Measurements from ENCODE around the gene PIK3AP1. TPM values are rescaled to one million over a fixed set of nuclear protein-coding genes. Genes with fewer than 3 reads are reported as not detected.

PIK3AP1 gene
- total and polyA plus RNA-seq, 2 of the 8 experiments (the other 6 are each of a cell fraction or from before 2014, with no cell fraction given): 1.9 to 4.5 TPM

DNA sequence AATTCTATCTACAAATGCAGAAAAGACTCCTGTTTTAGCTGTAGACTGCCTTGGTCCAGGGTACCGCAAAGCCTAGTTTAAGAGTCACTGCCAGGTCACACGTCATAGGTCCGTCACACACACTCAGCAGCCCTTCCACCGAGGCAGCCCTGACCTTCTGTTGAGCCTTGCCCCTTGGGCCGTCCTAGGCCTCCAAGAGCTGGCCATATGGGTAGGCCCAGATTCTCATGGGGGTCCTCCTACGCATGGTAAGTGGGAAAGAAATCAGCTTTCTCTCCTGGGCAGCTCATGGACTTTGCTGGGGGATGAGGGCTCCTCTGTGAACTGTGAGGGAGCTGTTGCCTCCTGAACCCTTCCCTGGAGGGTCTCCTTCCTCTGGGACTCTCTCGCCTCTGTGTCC, 19.8 kb upstream of the PIK3AP1 start:
- no peak overlapping the region for H4K8ac ChIP-seq (ENCODE audit: extremely low read depth, insufficient read depth, low read length)
- H3K4me3 ChIP-seq (ENCODE audit: extremely low read depth in 1 of 4, insufficient read depth in 2 of 4, low read depth in 3 of 4, low read length in 4 of 4): no peak overlapping the region
- no peaks in the 10 kb centered on the region for H3K9me3 ChIP-seq (ENCODE audit: insufficient read depth in 2 of 2, low read depth in 1 of 2, low read length in 1 of 2)
- no peaks in the 10 kb centered on the region for H3K36me3 ChIP-seq (ENCODE audit: control insufficient read depth in 2 of 4, insufficient read depth in 4 of 4, low read length in 3 of 4)
- no peak overlapping the region for H2BK120ac ChIP-seq (replicated peaks; ENCODE audit: low read depth, low read length)
- FAIRE-seq: no peak
- H3K27ac ChIP-seq (ENCODE audit: low read depth, low read length): no peak overlapping the region
- H3K79me2 ChIP-seq (ENCODE audit: control insufficient read depth in 1 of 2, insufficient read depth in 2 of 2, low read length in 2 of 2): no peaks in the 10 kb centered on the region
- H3K4me1 ChIP-seq (replicated peaks in 1 of 4; ENCODE audit: control insufficient read depth in 3 of 4, insufficient read depth in 4 of 4, low read length in 3 of 4): no peaks in the 10 kb centered on the region
- no peak overlapping the region for H2BK12ac ChIP-seq (ENCODE audit: low read depth, low read length)
- no peak overlapping the region for H3K4me2 ChIP-seq (ENCODE audit: insufficient read depth in 1 of 2, low read depth in 2 of 2, low read length in 2 of 2)
- no peak overlapping the region for H2BK15ac ChIP-seq (ENCODE audit: low read length)
- H2BK5ac ChIP-seq (ENCODE audit: low read depth, low read length): no peak overlapping the region
- H3K23ac ChIP-seq (ENCODE audit: insufficient read length): no peak overlapping the region
- H3K79me1 ChIP-seq (ENCODE audit: low read depth, low read length): no peaks in the 10 kb centered on the region
- 97% methylated on average over 7 of the region's 7 CpGs; no CpG with 5 or more reads in 1 of the 2 experiments for WGBS, 2 experiments (ENCODE audit: extremely low coverage in 1 of 2, insufficient coverage in 1 of 2, insufficient read length in 1 of 2, insufficient replicate concordance in 2 of 2, low coverage in 1 of 2, low lambda C conversion rate in 2 of 2, missing lambda C conversion rate in 1 of 2)
- H4K20me1 ChIP-seq (replicated peaks in 1 of 2; ENCODE audit: control insufficient read depth in 1 of 2, insufficient read depth in 2 of 2, low read length in 2 of 2): no peaks in the 10 kb centered on the region
- H4K5ac ChIP-seq (ENCODE audit: insufficient read length, low read depth, low read length): no peak overlapping the region
- no peak overlapping the region for H3K56ac ChIP-seq (replicated peaks; ENCODE audit: insufficient read length, low read depth, low read length)
- H3K14ac ChIP-seq (ENCODE audit: insufficient read length): no peak overlapping the region
- H2AK5ac ChIP-seq (ENCODE audit: low read depth, low read length): 0 out of 2 replicates have a peak overlapping the region, but pooled peaks have one; percentile 75
- H2BK20ac ChIP-seq (ENCODE audit: low read length): no peak overlapping the region
- H3K9ac ChIP-seq (replicated peaks in 1 of 4; ENCODE audit: extremely low read depth in 1 of 4, low read depth in 3 of 4, low read length in 3 of 4): no peak overlapping the region
- DNase-seq (ENCODE audit: low read depth in 1 of 2, low spot score in 2 of 2): no peak
- H3K18ac ChIP-seq (ENCODE audit: extremely low read depth, low read length): no peak overlapping the region
- no peak overlapping the region for H2AFZ ChIP-seq (ENCODE audit: low read length)
- H3K4ac ChIP-seq (replicated peaks; ENCODE audit: insufficient read length, low read depth, low read length): no peak overlapping the region
- no peaks in the 10 kb centered on the region for H3K23me2 ChIP-seq (ENCODE audit: low read depth, low read length)
- no peak overlapping the region for H4K91ac ChIP-seq (replicated peaks; ENCODE audit: insufficient read length, low read length)
- POLR2A ChIA-PET (ENCODE audit: partially characterized antibody): interaction anchor here (1.2 to 1.5 kb wide), 2 partner anchors 40 to 611 kb away, joined by 3 to 4 read pairs; no protein-coding TSS in a partner anchor
- CTCF ChIA-PET (ENCODE audit: partially characterized antibody): interaction anchor here (1.0 to 2.0 kb wide), 6 partner anchors 11 to 345 kb away, joined by 3 to 7 read pairs (median 4); no protein-coding TSS in a partner anchor
- peaks cover 0 to 1% (median 0%) of the 10 kb centered on the region in 4 experiments; a peak in 1 of 7 replicates for H3K27me3 ChIP-seq (replicated peaks in 1 of 4; ENCODE audit: control insufficient read depth in 3 of 4, extremely low read depth in 1 of 4, insufficient read depth in 3 of 4, low read length in 3 of 4)
- TF ChIP-seq NRF1 (IDR thresholded peaks at IDR 0.05; ENCODE audit: low read depth, low read length): no peak
- TF ChIP-seq SIN3A (conservative IDR thresholded peaks at IDR 0.05 in 1 of 2, IDR thresholded peaks at IDR 0.05 in 1 of 2; ENCODE audit: low read depth in 1 of 2, low read length in 2 of 2): no peak
- TF ChIP-seq, protein P1, sequence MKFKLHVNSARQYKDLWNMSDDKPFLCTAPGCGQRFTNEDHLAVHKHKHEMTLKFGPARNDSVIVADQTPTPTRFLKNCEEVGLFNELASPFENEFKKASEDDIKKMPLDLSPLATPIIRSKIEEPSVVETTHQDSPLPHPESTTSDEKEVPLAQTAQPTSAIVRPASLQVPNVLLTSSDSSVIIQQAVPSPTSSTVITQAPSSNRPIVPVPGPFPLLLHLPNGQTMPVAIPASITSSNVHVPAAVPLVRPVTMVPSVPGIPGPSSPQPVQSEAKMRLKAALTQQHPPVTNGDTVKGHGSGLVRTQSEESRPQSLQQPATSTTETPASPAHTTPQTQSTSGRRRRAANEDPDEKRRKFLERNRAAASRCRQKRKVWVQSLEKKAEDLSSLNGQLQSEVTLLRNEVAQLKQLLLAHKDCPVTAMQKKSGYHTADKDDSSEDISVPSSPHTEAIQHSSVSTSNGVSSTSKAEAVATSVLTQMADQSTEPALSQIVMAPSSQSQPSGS (IDR thresholded peaks at IDR 0.05; ENCODE audit: low read length): no peak
- TF ChIP-seq BCL11A (IDR thresholded peaks at IDR 0.05; ENCODE audit: low read depth in 2 of 2, low read length in 2 of 2): no peak
- TF ChIP-seq RFX5 (IDR thresholded peaks at IDR 0.05; ENCODE audit: borderline replicate concordance, low read depth, low read length): no peak
- no peak for TF ChIP-seq CTBP2 (IDR thresholded peaks at IDR 0.05; ENCODE audit: borderline replicate concordance, insufficient read depth, insufficient read length, low read length)
- TF ChIP-seq CREB1 (IDR thresholded peaks at IDR 0.05): no peak
- TF ChIP-seq CHD1 (IDR thresholded peaks at IDR 0.05; ENCODE audit: low read depth, low read length): no peak
- no peak for TF ChIP-seq SP1 (IDR thresholded peaks at IDR 0.05; ENCODE audit: low read depth, low read length)
- no peak for TF ChIP-seq HDAC2 (IDR thresholded peaks at IDR 0.05; ENCODE audit: borderline replicate concordance in 1 of 2, low read depth in 2 of 2, low read length in 2 of 2)
- no peak for TF ChIP-seq TBP (IDR thresholded peaks at IDR 0.05; ENCODE audit: low read depth, low read length)
- no peak for TF ChIP-seq SP2 (IDR thresholded peaks at IDR 0.05; ENCODE audit: low read length)

Measured in H1 (cell line).